Lung (tissue), 12 donors: Measurements from ENCODE around the gene TIGD3. TPM values are rescaled to one million over a fixed set of nuclear protein-coding genes. Genes with fewer than 3 reads are reported as not detected.

ENCODE experiments used
- ATAC-seq: fragments of 200-7000 bp; cut with Tn5 transposase; one replicate; pipeline ENCODE4 v1.9.1; 2020; ENCODE audit warnings: moderate number of reproducible peaks; ENCODE audit not compliant: insufficient read depth, low FRiP score
- DNase-seq, 3 donors: peaks; one replicate each; pipeline ENCODE4 v3.0.0-alpha.2; 2013 to 2017
- H3K27ac ChIP-seq, 2 donors: one replicate each; pipeline ENCODE4 v1.5.1; 2013; ENCODE audit warnings: mild to moderate bottlenecking in 2 of 2, moderate library complexity in 2 of 2, control low read depth in 1 of 2, inconsistent platforms in 1 of 2, low read depth in 1 of 2, low read length in 1 of 2
- H3K27me3 ChIP-seq, 3 donors: one replicate each; pipeline ENCODE4 v1.5.1; 2013; ENCODE audit warnings: low read length in 2 of 3; ENCODE audit not compliant: control insufficient read depth in 3 of 3, insufficient read depth in 3 of 3
- H3K36me3 ChIP-seq, 4 donors: one replicate each; pipeline ENCODE4 v1.5.1; 2013; ENCODE audit warnings: low read length in 4 of 4, mild to moderate bottlenecking in 1 of 4, moderate library complexity in 1 of 4; ENCODE audit not compliant: control insufficient read depth in 4 of 4, insufficient read depth in 4 of 4
- H3K4me1 ChIP-seq, 5 donors: one replicate each; pipeline ENCODE4 v1.5.1; 2013; ENCODE audit warnings: low read length in 5 of 5, mild to moderate bottlenecking in 2 of 5, moderate library complexity in 1 of 5; ENCODE audit not compliant: control insufficient read depth in 5 of 5, insufficient read depth in 5 of 5
- H3K4me3 ChIP-seq: one replicate; pipeline ENCODE4 v1.5.1; 2013; ENCODE audit warnings: mild to moderate bottlenecking, control low read depth, moderate library complexity
- H3K9ac ChIP-seq, 2 donors: one replicate each; pipeline ENCODE4 v1.5.1; 2013; ENCODE audit warnings: low read length in 2 of 2, control low read depth in 1 of 2; ENCODE audit not compliant: insufficient read depth in 1 of 2
- H3K9me3 ChIP-seq, 4 donors: one replicate each; pipeline ENCODE4 v1.5.1; 2013; ENCODE audit warnings: low read length in 3 of 4, mild to moderate bottlenecking in 1 of 4, moderate library complexity in 1 of 4; ENCODE audit not compliant: control insufficient read depth in 4 of 4, insufficient read depth in 3 of 4
- CTCF ChIP-seq: IDR thresholded peaks from 2 replicates; pipeline ENCODE4 v1.5.1; 2012; ENCODE audit warnings: mild to moderate bottlenecking; ENCODE audit errors: control extremely low read depth, extremely low read depth
- WGBS, 2 donors: extraction: QIAGEN DNeasy Blood & Tissue Kit; methylation state at CpG; one replicate each; pipeline ENCODE4 v1.1.7; 2013; 5-methylcytosine and 5-hydroxymethylcytosine counted together
- polyA plus RNA-seq, 2 donors: library from polyadenylated mRNA; stranded (reverse); fragments of 200-250 nt; gene quantifications; one replicate each; pipeline ENCODE4 v1.2.1, GENCODE V29; 2013
- total RNA-seq, 2 donors: library from RNA; depleted of rRNA in 1 of 2; stranded (reverse); fragments of >200 nt in 1 of 2; gene quantifications; one replicate each; pipeline ENCODE4 v1.2.1, GENCODE V29; 2014 to 2021
- donor health status: control.
- donor health status: control.
- donor health status: Bipolar disorder and iron deficiency.
- donor health status: healthy.
- donor health status: DM: yes; HTN: yes; CAD: no.

Gene TIGD3
- total and polyA plus RNA-seq, 4 donors: 0.21 to 0.27 (median 0.24) TPM; not detected in 1

- H3K27ac ChIP-seq: peak overlapping the region; percentile 74 to 92
- H3K36me3 ChIP-seq: peaks cover 0 to 19% (median 16%) of the 10 kb centered on the region in 4 donors
- DNase-seq (peak; percentile 54 to 82 (median 67)), ATAC-seq (no peak)
- H3K9ac ChIP-seq: no peak overlapping the region
- TF ChIP-seq CTCF: no peak
- no peaks in the 10 kb centered on the region for H3K9me3 ChIP-seq
- peaks cover 0 to 3% (median 0%) of the 10 kb centered on the region in 3 donors for H3K27me3 ChIP-seq
- 39 to 57% methylated on average over 13 of the region's 13 CpGs for WGBS, 2 donors
- H3K4me1 ChIP-seq: peaks cover 0 to 44% (median 10%) of the 10 kb centered on the region in 5 donors
- peak overlapping the region; percentile 23 for H3K4me3 ChIP-seq
Measured at GRCh38 chr11:65317025-65317786, 37.3 kb upstream of the TIGD3 start.

- no peak for TF ChIP-seq CTCF
- Histone ChIP-seq H3K4me1 (peaks cover 0 to 34% (median 10%) of the 10 kb centered on the region in 5 donors), H3K9ac (no peak overlapping the region), H3K27me3 (no peaks in the 10 kb centered on the region), H3K9me3 (no peaks in the 10 kb centered on the region), H3K4me3 (no peak overlapping the region), H3K27ac (no peak overlapping the region), H3K36me3 (peaks cover 0 to 22% (median 19%) of the 10 kb centered on the region in 4 donors)
- WGBS, 2 donors: 77 to 81% methylated on average over 22 of the region's 22 CpGs
- no peak for ATAC-seq
- DNase-seq: no peak
Measured at GRCh38 chr11:65320386-65321075, 34.0 kb upstream of the TIGD3 start.

GRCh38 chr11:65321076-65321475 is 33.5 kb upstream of the TIGD3 start:
- no peak for DNase-seq
- ATAC-seq: no peak
- no peak overlapping the region for H3K9ac ChIP-seq
- peaks cover 0 to 22% (median 19%) of the 10 kb centered on the region in 4 donors for H3K36me3 ChIP-seq
- peaks cover 0 to 29% (median 7%) of the 10 kb centered on the region in 5 donors for H3K4me1 ChIP-seq
- H3K27ac ChIP-seq: peak overlapping the region in 1 of 2 donors; percentile 26
- no peak for TF ChIP-seq CTCF
- no peaks in the 10 kb centered on the region for H3K27me3 ChIP-seq
- no peak overlapping the region for H3K4me3 ChIP-seq
- 82 to 90% methylated on average over 15 of the region's 15 CpGs for WGBS, 2 donors
- no peaks in the 10 kb centered on the region for H3K9me3 ChIP-seq
